H1 (cell line): ENCODE results near the gene PHLPP1. TPM values are rescaled to one million over a fixed set of nuclear protein-coding genes. Genes with fewer than 3 reads are reported as not detected.

Experiments
- CTCF ChIA-PET: fragments of 300-600 bp; sonication (Branson Sonifier 250); formaldehyde crosslinking; loops from one replicate; lab custom pipeline; 2021; ENCODE audit not compliant: partially characterized antibody; lab: Charles Lee
- POLR2A ChIA-PET: fragments of 300-600 bp; sonication (Branson Sonifier 250); formaldehyde crosslinking; loops from one replicate; lab custom pipeline; 2021; ENCODE audit warnings: inconsistent platforms; ENCODE audit not compliant: partially characterized antibody; lab: Charles Lee
- DNase-seq, 2 experiments: peaks; one replicate each; pipeline versions ENCODE4 v3.0.0 to v3.0.0-alpha.2; 2010 to 2022; ENCODE audit warnings: low spot score in 2 of 2, low read depth in 1 of 2, mixed read lengths in 1 of 2
- FAIRE-seq: peaks from 2 replicates; lab custom pipeline; 2011; peaks lifted over from hg19 to GRCh38; lab: Jason Lieb, UNC
- H2AFZ ChIP-seq: 2 replicates; pipeline ENCODE4 v1.8.1; 2012; ENCODE audit warnings: low read length, inconsistent platforms
- H2AK5ac ChIP-seq: 2 replicates; pipeline ENCODE4 v1.6.1; 2013; ENCODE audit warnings: low read depth, low read length
- H2BK120ac ChIP-seq: replicated peaks from 2 replicates; pipeline ENCODE3; 2013; ENCODE audit warnings: low read depth, low read length, inconsistent platforms
- H2BK12ac ChIP-seq: 2 replicates; pipeline ENCODE4 v1.6.1; 2013; ENCODE audit warnings: low read depth, low read length
- H2BK15ac ChIP-seq: 2 replicates; pipeline ENCODE4 v1.6.1; 2013; ENCODE audit warnings: low read length
- H2BK20ac ChIP-seq: 2 replicates; pipeline ENCODE4 v1.6.1; 2013; ENCODE audit warnings: low read length
- H2BK5ac ChIP-seq: 2 replicates; pipeline ENCODE4 v1.6.1; 2013; ENCODE audit warnings: low read depth, low read length
- H3K14ac ChIP-seq: 2 replicates; pipeline ENCODE4 v1.6.1; 2013; ENCODE audit warnings: inconsistent platforms; ENCODE audit not compliant: insufficient read length
- H3K18ac ChIP-seq: 2 replicates; pipeline ENCODE4 v1.6.1; 2013; ENCODE audit warnings: low read length; ENCODE audit errors: extremely low read depth
- H3K23ac ChIP-seq: 2 replicates; pipeline ENCODE4 v1.6.1; 2013; ENCODE audit warnings: inconsistent platforms; ENCODE audit not compliant: insufficient read length
- H3K23me2 ChIP-seq: 2 replicates; pipeline ENCODE4 v1.6.1; 2013; ENCODE audit warnings: low read depth, low read length
- H3K27ac ChIP-seq: 2 replicates; pipeline ENCODE4 v1.6.1; 2011; ENCODE audit warnings: low read depth, low read length, inconsistent platforms
- H3K27me3 ChIP-seq, 4 experiments: replicated peaks in 1 of 4; 1 replicate in 1 of 4; 2 replicates in 3 of 4; pipeline versions ENCODE4 v1.6.1 to v1.8.1; 2011 to 2013; ENCODE audit warnings: low read length in 3 of 4, mild to moderate bottlenecking in 3 of 4, inconsistent platforms in 2 of 4, mixed read lengths in 2 of 4, moderate library complexity in 1 of 4; ENCODE audit not compliant: control insufficient read depth in 3 of 4, insufficient read depth in 3 of 4; ENCODE audit errors: extremely low read depth in 1 of 4
- H3K36me3 ChIP-seq, 4 experiments: 2 replicates each; pipeline versions ENCODE4 v1.6.1 to v1.8.1; 2011 to 2013; ENCODE audit warnings: mild to moderate bottlenecking in 4 of 4, low read length in 3 of 4, moderate library complexity in 2 of 4, control low read depth in 1 of 4, inconsistent platforms in 1 of 4; ENCODE audit not compliant: insufficient read depth in 4 of 4, control insufficient read depth in 2 of 4
- H3K4ac ChIP-seq: replicated peaks from 2 replicates; pipeline ENCODE3; 2013; ENCODE audit warnings: low read length, low read depth, mixed read lengths, inconsistent platforms; ENCODE audit not compliant: insufficient read length
- H3K4me1 ChIP-seq, 4 experiments: replicated peaks in 1 of 4; 1 replicate in 1 of 4; 2 replicates in 3 of 4; pipeline versions ENCODE4 v1.6.1 to v1.8.1; 2011 to 2013; ENCODE audit warnings: low read length in 3 of 4, inconsistent platforms in 2 of 4, mixed read lengths in 1 of 4; ENCODE audit not compliant: insufficient read depth in 4 of 4, control insufficient read depth in 3 of 4
- H3K4me2 ChIP-seq, 2 experiments: 2 replicates each; pipeline versions ENCODE4 v1.6.1 to v1.8.1; 2011 to 2013; ENCODE audit warnings: low read depth in 2 of 2, low read length in 2 of 2, control low read depth in 1 of 2, inconsistent platforms in 1 of 2, mild to moderate bottlenecking in 1 of 2; ENCODE audit not compliant: insufficient read depth in 1 of 2
- H3K4me3 ChIP-seq, 4 experiments: fragments of 200-600, 300-600 bp in 1 of 4; sonication (generic), shearing (Covaris generic), sonication (Bioruptor Twin) in 1 of 4; 2 replicates each; pipeline versions ENCODE4 v1.5.1 to v1.8.1; 2011 to 2016; ENCODE audit warnings: low read length in 4 of 4, low read depth in 3 of 4, control low read depth in 2 of 4, inconsistent platforms in 2 of 4, mild to moderate bottlenecking in 2 of 4, mixed read lengths in 1 of 4, moderate library complexity in 1 of 4; ENCODE audit not compliant: insufficient read depth in 2 of 4; ENCODE audit errors: extremely low read depth in 1 of 4
- H3K56ac ChIP-seq: replicated peaks from 2 replicates; pipeline ENCODE3; 2013; ENCODE audit warnings: low read depth, mild to moderate bottlenecking, mixed read lengths, low read length, inconsistent platforms; ENCODE audit not compliant: insufficient read length
- H3K79me1 ChIP-seq: 2 replicates; pipeline ENCODE4 v1.6.1; 2013; ENCODE audit warnings: low read depth, low read length, control low read depth
- H3K79me2 ChIP-seq, 2 experiments: 2 replicates each; pipeline versions ENCODE4 v1.6.1 to v1.8.1; 2012 to 2013; ENCODE audit warnings: low read length in 2 of 2, mild to moderate bottlenecking in 2 of 2, inconsistent platforms in 1 of 2; ENCODE audit not compliant: insufficient read depth in 2 of 2, control insufficient read depth in 1 of 2
- H3K9ac ChIP-seq, 4 experiments: replicated peaks in 1 of 4; 1 replicate in 1 of 4; 2 replicates in 3 of 4; pipeline versions ENCODE4 v1.6.1 to v1.8.1; 2011 to 2013; ENCODE audit warnings: low read depth in 3 of 4, low read length in 3 of 4, control low read depth in 2 of 4, mild to moderate bottlenecking in 2 of 4, moderate library complexity in 2 of 4, inconsistent platforms in 1 of 4; ENCODE audit errors: extremely low read depth in 1 of 4
- H3K9me3 ChIP-seq, 2 experiments: 2 replicates each; pipeline versions ENCODE4 v1.6.1 to v1.8.1; 2012 to 2013; ENCODE audit warnings: mild to moderate bottlenecking in 2 of 2, moderate library complexity in 2 of 2, control low read depth in 1 of 2, inconsistent platforms in 1 of 2, low read depth in 1 of 2, low read length in 1 of 2, mixed read lengths in 1 of 2; ENCODE audit not compliant: insufficient read depth in 2 of 2
- H4K20me1 ChIP-seq, 2 experiments: replicated peaks in 1 of 2; 2 replicates each; pipeline versions ENCODE3 to v1.8.1; 2011 to 2013; ENCODE audit warnings: inconsistent platforms in 2 of 2, low read length in 2 of 2, mild to moderate bottlenecking in 1 of 2; ENCODE audit not compliant: insufficient read depth in 2 of 2, control insufficient read depth in 1 of 2
- H4K5ac ChIP-seq: 2 replicates; pipeline ENCODE4 v1.6.1; 2013; ENCODE audit warnings: low read length, low read depth, mixed read lengths, inconsistent platforms; ENCODE audit not compliant: insufficient read length
- H4K8ac ChIP-seq: 2 replicates; pipeline ENCODE4 v1.8.0; 2013; ENCODE audit warnings: mild to moderate bottlenecking, moderate library complexity, low read length, inconsistent platforms; ENCODE audit not compliant: insufficient read depth; ENCODE audit errors: extremely low read depth
- H4K91ac ChIP-seq: replicated peaks from 2 replicates; pipeline ENCODE3; 2013; ENCODE audit warnings: low read length, mixed read lengths, inconsistent platforms; ENCODE audit not compliant: insufficient read length
- EZH2 ChIP-seq: fragments of 200-600 bp; sonication (generic); IDR thresholded peaks from 2 replicates; pipeline ENCODE4 v1.7.1; 2012; ENCODE audit warnings: low read depth, mild to moderate bottlenecking, moderate library complexity, low read length, inconsistent platforms; ENCODE audit not compliant: severe bottlenecking
- HDAC6 ChIP-seq: IDR thresholded peaks from one replicate; pipeline ENCODE4 v1.7.1; 2012; ENCODE audit warnings: low read depth, mild to moderate bottlenecking, inconsistent platforms, low read length, moderate library complexity
- PHF8 ChIP-seq: fragments of 200-600 bp; sonication (generic); conservative IDR thresholded peaks from 2 replicates; pipeline ENCODE4 v1.7.1; 2012; ENCODE audit warnings: low read depth, mild to moderate bottlenecking, inconsistent platforms, low read length, moderate library complexity
- SAP30 ChIP-seq: fragments of 300-600 bp; sonication (generic); IDR thresholded peaks from 2 replicates; pipeline ENCODE4 v1.7.1; 2012; ENCODE audit warnings: low read length, moderate library complexity, mild to moderate bottlenecking, inconsistent platforms; ENCODE audit not compliant: insufficient read depth, insufficient replicate concordance
- SP4 ChIP-seq: IDR thresholded peaks from 2 replicates; pipeline ENCODE4 v1.6.1; 2012; ENCODE audit warnings: low read length, inconsistent platforms
- WGBS, 2 experiments: shearing (Covaris generic) in 1 of 2; methylation state at CpG; one replicate each; pipeline versions ENCODE4 v1.1.6 to v1.1.7; 2013 to 2015; ENCODE audit warnings: low lambda C conversion rate in 2 of 2, mixed read lengths in 2 of 2, inconsistent platforms in 1 of 2, low coverage in 1 of 2, missing lambda C conversion rate in 1 of 2; ENCODE audit not compliant: insufficient replicate concordance in 2 of 2, insufficient coverage in 1 of 2, insufficient read length in 1 of 2; ENCODE audit errors: extremely low coverage in 1 of 2, missing lambda C conversion rate in 1 of 2; 5-methylcytosine and 5-hydroxymethylcytosine counted together
- polyA plus RNA-seq, 7 experiments: library from polyadenylated mRNA; depleted of rRNA in 3 of 7; stranded (reverse) in 5 of 7; unstranded in 2 of 7; fragments of >200 nt in 5 of 7; fragments of 200-250 nt in 2 of 7; gene quantifications; 1 replicate in 5 of 7; 2 replicates in 1 of 7; 4 replicates in 1 of 7; pipeline versions ENCODE4 v1.2.1 to v1.2.3, GENCODE V29; 2011 to 2013; ENCODE audit warnings: missing spikeins in 2 of 7, mixed read lengths in 2 of 7
- total RNA-seq: library from RNA; stranded (reverse); fragmentation: NEBNext Ultra II Directional; extraction: Animal tissue kit (Norgen Biotek cat#: 25700); gene quantifications from 2 replicates; pipeline ENCODE4 v1.2.1, GENCODE V29; 2021

PHLPP1 gene
- total and polyA plus RNA-seq, 2 of the 8 experiments (the other 6 are each of a cell fraction or from before 2014, with no cell fraction given), result 28.0 to 66.3 TPM

DNA sequence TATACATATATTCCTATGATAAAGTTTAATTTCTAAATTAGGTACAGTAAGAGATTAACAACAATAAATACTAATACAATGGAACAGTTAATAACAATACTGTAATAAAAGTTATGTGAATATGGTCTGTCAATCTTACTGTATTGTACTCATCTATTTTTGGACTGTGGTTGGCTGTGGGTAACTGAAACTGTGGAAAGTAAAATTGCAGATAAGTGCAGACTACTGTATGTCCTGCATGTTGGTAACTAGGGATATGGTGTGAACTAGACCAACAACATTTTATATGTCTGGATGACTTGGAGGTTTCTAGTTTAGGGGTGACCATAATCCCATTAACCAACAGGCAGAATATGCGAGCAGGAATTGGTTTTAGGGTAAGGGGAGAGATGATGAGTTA lies 23.3 kb downstream of the PHLPP1 start:
- Histone ChIP-seq H2BK120ac (no peak overlapping the region), H3K9ac (no peak overlapping the region), H3K23ac (no peak overlapping the region), H3K4me2 (no peak overlapping the region), H3K79me1 (peaks cover 4% of the 10 kb centered on the region), H2AFZ (no peak overlapping the region), H3K9me3 (no peaks in the 10 kb centered on the region; a peak in 1 of 4 replicates), H3K4me1 (peaks cover 6 to 40% (median 25%) of the 10 kb centered on the region in 4 experiments), H2AK5ac (no peak overlapping the region), H3K23me2 (no peaks in the 10 kb centered on the region; the same call in 1 of the 2 replicates), H4K5ac (no peak overlapping the region), H4K91ac (no peak overlapping the region), H2BK12ac (no peak overlapping the region), H2BK20ac (no peak overlapping the region), H3K27ac (no peak overlapping the region), H2BK15ac (no peak overlapping the region), H4K20me1 (peaks cover 6 to 16% of the 10 kb centered on the region in 2 experiments), H3K4ac (no peak overlapping the region), H3K18ac (no peak overlapping the region), H3K36me3 (no peaks in the 10 kb centered on the region), H4K8ac (no peak overlapping the region), H2BK5ac (no peak overlapping the region), H3K56ac (no peak overlapping the region), H3K14ac (no peak overlapping the region), H3K79me2 (peaks cover 34 to 100% of the 10 kb centered on the region in 2 experiments), H3K4me3 (no peak overlapping the region), H3K27me3 (no peaks in the 10 kb centered on the region)
- ChIA-PET CTCF (no interaction called here), POLR2A (interaction anchor here (1.3 kb wide), 1 partner anchor 21 kb away, joined by 4 read pairs; no protein-coding TSS in a partner anchor)
- DNase-seq, result no peak
- 90 to 100% methylated on average over 1 of the region's 1 CpG for WGBS, 2 experiments
- TF ChIP-seq PHF8 (no peak), SAP30 (no peak), SP4 (no peak), EZH2 (no peak), HDAC6 (no peak)
- FAIRE-seq, result no peak
